ENCODE results near the gene ANO6. TPM values are rescaled to one million over a fixed set of nuclear protein-coding genes. Genes with fewer than 3 reads are reported as not detected.
A peak's percentile ranks its signal among the peaks of the same experiment; 100 is the strongest.

The ANO6 gene
- total RNA-seq, 4 donors from 2014 or later: 16.9 to 23.0 (median 20.4) TPM

DNA sequence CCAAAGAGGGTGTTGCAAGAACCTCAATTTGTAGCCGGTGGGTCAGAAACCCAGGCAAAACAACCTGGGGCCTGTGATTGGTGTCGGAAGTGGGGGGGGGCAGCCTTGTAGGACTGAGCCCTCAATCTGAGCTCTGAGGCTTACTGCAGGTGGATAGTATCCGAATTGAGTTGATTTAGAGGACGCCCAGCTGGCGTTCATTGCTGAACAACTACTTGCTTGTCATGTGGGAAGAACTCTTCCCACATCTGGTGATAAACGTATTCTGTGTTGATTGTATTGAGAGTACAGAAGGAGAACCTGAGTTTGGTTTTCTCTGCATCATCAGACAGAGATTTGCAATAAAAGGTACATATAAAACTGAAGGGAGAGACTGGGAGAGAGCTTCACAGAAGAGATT, 5.1 kb downstream of the ANO6 start:
- in situ Hi-C loops (cut with MboI; ENCODE audit: low pct_ligation_motif_present in 1 of 4, low pct_unique_long_range_greater_than_20kb in 1 of 4, low sequenced_read_pairs in 3 of 4): loop anchor here in 1 of 4 donors (25.0 kb wide), 1 partner anchor 166 kb away; no protein-coding TSS in a partner anchor

DNA sequence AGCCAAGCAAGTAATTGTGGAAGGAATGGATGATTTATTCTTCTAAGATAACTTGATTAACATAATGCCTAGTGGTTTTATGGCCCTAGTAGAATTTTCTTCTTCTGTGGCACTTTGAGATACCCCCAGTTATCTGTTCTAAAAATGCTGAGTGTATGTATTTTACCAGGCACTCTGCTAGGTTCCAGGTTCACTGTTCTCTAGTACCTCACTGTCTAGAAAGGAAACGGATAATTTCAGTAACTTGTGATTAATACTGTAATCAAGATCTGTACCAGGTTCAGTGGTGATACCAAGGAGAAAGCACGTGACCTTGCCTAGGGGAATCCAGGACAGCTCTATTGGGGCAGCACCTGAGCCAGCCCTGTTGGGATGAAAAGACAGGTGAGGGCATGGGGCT, 8.0 kb downstream of the ANO6 start:
- Histone ChIP-seq H3K4me3 (no peak overlapping the region), H3K27me3 (no peaks in the 10 kb centered on the region), H3K4me1 (peaks cover 0 to 35% (median 8%) of the 10 kb centered on the region in 4 donors), H3K9me3 (no peaks in the 10 kb centered on the region), H3K36me3 (no peaks in the 10 kb centered on the region), H3K27ac (peak overlapping the region in 3 of 4 donors; percentile 39 to 57 (median 42))
- in situ Hi-C loops (cut with MboI; ENCODE audit: low pct_ligation_motif_present in 1 of 4, low pct_unique_long_range_greater_than_20kb in 1 of 4, low sequenced_read_pairs in 3 of 4): loop anchor here in 1 of 4 donors (25.0 kb wide), 1 partner anchor 163 kb away; no protein-coding TSS in a partner anchor
- no peak for DNase-seq
- TF ChIP-seq, protein P1, sequence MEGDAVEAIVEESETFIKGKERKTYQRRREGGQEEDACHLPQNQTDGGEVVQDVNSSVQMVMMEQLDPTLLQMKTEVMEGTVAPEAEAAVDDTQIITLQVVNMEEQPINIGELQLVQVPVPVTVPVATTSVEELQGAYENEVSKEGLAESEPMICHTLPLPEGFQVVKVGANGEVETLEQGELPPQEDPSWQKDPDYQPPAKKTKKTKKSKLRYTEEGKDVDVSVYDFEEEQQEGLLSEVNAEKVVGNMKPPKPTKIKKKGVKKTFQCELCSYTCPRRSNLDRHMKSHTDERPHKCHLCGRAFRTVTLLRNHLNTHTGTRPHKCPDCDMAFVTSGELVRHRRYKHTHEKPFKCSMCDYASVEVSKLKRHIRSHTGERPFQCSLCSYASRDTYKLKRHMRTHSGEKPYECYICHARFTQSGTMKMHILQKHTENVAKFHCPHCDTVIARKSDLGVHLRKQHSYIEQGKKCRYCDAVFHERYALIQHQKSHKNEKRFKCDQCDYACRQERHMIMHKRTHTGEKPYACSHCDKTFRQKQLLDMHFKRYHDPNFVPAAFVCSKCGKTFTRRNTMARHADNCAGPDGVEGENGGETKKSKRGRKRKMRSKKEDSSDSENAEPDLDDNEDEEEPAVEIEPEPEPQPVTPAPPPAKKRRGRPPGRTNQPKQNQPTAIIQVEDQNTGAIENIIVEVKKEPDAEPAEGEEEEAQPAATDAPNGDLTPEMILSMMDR (IDR thresholded peaks at IDR 0.05): no peak
- TF ChIP-seq EP300 (IDR thresholded peaks at IDR 0.05; ENCODE audit: low read depth) (no peak), POLR2A (IDR thresholded peaks at IDR 0.05) (no peak), POLR2AphosphoS5 (IDR thresholded peaks at IDR 0.05) (no peak)
- 69 to 100% methylated on average over 2 of the region's 2 CpGs for WGBS, 2 donors (ENCODE audit: low coverage in 1 of 2)
- intact Hi-C loops (cut with DNase I; ENCODE audit: low total_unique reads): no loop called here

More for the DNA sequence above, 5.1 kb downstream of the ANO6 start:
- Histone ChIP-seq H3K36me3 (no peaks in the 10 kb centered on the region), H3K9me3 (no peaks in the 10 kb centered on the region), H3K4me3 (no peak overlapping the region), H3K4me1 (peaks cover 6 to 58% (median 19%) of the 10 kb centered on the region in 4 donors), H3K27ac (no peak overlapping the region), H3K27me3 (peaks cover 3% of the 10 kb centered on the region)
- intact Hi-C loops (cut with DNase I; ENCODE audit: low total_unique reads): no loop called here
- no peak for DNase-seq
- no peak for TF ChIP-seq POLR2A (IDR thresholded peaks at IDR 0.05)
- TF ChIP-seq, protein P1 (IDR thresholded peaks at IDR 0.05): no peak
- TF ChIP-seq POLR2AphosphoS5 (IDR thresholded peaks at IDR 0.05): no peak
- no peak for TF ChIP-seq EP300 (IDR thresholded peaks at IDR 0.05; ENCODE audit: low read depth)
- 92% methylated on average over 6 of the region's 6 CpGs; no CpG with 5 or more reads in 1 of the 2 donors for WGBS, 2 donors (ENCODE audit: low coverage in 1 of 2)

DNA sequence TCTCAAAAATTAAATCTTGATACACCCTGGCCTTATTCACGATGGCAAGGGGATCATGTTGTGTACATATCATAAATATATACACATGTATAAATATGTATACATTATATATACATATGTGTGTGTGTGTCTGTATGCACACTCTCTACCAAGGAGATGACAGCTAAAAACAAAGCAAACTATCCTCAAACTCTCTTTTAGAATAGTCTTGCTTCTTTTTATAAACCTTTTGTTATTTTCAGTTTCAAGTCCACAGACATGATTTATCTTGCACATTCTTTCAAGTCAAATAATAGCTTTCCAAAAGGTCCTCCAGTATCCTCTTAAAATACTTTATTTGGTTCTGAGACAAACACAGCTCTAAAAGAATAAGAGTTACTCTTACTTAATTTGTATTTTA, 8.4 kb downstream of the ANO6 start:
- H3K4me1 ChIP-seq: peaks cover 0 to 31% (median 6%) of the 10 kb centered on the region in 4 donors
- no peaks in the 10 kb centered on the region for H3K36me3 ChIP-seq
- intact Hi-C loops (cut with DNase I; ENCODE audit: low total_unique reads) (no loop called here), in situ Hi-C loops (cut with MboI; ENCODE audit: low pct_ligation_motif_present in 1 of 4, low pct_unique_long_range_greater_than_20kb in 1 of 4, low sequenced_read_pairs in 3 of 4) (loop anchor here in 1 of 4 donors (25.0 kb wide), 1 partner anchor 163 kb away; no protein-coding TSS in a partner anchor)
- H3K27me3 ChIP-seq: no peaks in the 10 kb centered on the region
- no peak for DNase-seq
- H3K27ac ChIP-seq: peak overlapping the region in 3 of 4 donors; percentile 39 to 57 (median 42)
- no peaks in the 10 kb centered on the region for H3K9me3 ChIP-seq
- no peak overlapping the region for H3K4me3 ChIP-seq
- WGBS, 2 donors (ENCODE audit: low coverage in 1 of 2): 50 to 58% methylated on average over 1 of the region's 1 CpG
- TF ChIP-seq EP300 (IDR thresholded peaks at IDR 0.05; ENCODE audit: low read depth) (no peak), POLR2A (IDR thresholded peaks at IDR 0.05) (no peak), POLR2AphosphoS5 (IDR thresholded peaks at IDR 0.05) (no peak)
- TF ChIP-seq, protein P1 (IDR thresholded peaks at IDR 0.05): no peak

DNA sequence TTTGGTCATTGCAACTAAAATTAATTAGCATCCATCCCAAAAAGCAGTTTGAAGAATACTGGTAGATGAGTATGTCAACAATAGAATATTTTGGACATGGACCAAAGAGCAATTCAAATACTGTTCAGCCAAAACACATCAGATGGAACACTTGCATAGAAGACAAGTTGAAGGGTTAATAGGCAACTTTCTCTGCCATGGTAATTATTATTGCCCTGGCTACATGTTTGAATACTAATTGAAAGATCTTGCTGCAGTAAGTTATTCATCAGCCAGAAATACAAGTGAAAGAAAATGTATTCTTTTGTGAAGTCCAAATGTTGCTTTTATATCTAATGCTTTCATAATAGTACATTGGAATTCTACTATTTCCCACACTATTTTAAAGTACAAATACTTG, 10.1 kb downstream of the ANO6 start:
- intact Hi-C loops (cut with DNase I; ENCODE audit: low total_unique reads) (no loop called here), in situ Hi-C loops (cut with MboI; ENCODE audit: low pct_ligation_motif_present in 1 of 4, low pct_unique_long_range_greater_than_20kb in 1 of 4, low sequenced_read_pairs in 3 of 4) (no loop called here)
- Histone ChIP-seq H3K27ac (no peak overlapping the region), H3K4me3 (no peak overlapping the region), H3K9me3 (no peaks in the 10 kb centered on the region), H3K36me3 (no peaks in the 10 kb centered on the region), H3K27me3 (no peaks in the 10 kb centered on the region), H3K4me1 (peaks cover 0 to 15% (median 5%) of the 10 kb centered on the region in 4 donors)
- TF ChIP-seq EP300 (IDR thresholded peaks at IDR 0.05; ENCODE audit: low read depth): no peak
- TF ChIP-seq POLR2A (IDR thresholded peaks at IDR 0.05): no peak
- no peak for DNase-seq
